Measurements from ENCODE around the gene HRAS. TPM values are rescaled to one million over a fixed set of nuclear protein-coding genes. Genes with fewer than 3 reads are reported as not detected.
"Not testable (repeated sequence)": the region's sequence is repeated elsewhere in the genome, so short reads cannot be mapped to it uniquely, and the experiment has no call there.

Gene HRAS
- polyA plus RNA-seq, 1 experiment, result 44.7 TPM

DNA sequence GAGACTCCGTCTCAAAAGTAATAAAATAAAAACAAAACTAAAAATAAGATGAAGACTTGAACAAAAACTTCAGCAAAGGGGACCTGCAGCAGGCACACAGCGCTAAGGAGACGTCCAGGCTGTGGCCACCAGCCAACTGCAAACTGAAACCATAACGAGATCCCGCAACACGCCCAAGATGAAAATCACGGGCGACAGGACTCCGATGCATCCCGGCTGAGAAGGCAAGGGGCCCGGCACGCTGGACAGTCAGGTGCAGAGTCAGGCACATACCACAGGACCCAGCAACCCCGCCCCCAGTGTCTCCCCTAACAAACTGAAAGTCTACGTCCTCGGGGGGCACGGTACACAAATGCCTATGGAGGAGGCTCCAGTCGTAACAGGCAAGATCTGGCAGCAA lies 9.2 kb downstream of the HRAS start:
- TF ChIP-seq, protein P1, sequence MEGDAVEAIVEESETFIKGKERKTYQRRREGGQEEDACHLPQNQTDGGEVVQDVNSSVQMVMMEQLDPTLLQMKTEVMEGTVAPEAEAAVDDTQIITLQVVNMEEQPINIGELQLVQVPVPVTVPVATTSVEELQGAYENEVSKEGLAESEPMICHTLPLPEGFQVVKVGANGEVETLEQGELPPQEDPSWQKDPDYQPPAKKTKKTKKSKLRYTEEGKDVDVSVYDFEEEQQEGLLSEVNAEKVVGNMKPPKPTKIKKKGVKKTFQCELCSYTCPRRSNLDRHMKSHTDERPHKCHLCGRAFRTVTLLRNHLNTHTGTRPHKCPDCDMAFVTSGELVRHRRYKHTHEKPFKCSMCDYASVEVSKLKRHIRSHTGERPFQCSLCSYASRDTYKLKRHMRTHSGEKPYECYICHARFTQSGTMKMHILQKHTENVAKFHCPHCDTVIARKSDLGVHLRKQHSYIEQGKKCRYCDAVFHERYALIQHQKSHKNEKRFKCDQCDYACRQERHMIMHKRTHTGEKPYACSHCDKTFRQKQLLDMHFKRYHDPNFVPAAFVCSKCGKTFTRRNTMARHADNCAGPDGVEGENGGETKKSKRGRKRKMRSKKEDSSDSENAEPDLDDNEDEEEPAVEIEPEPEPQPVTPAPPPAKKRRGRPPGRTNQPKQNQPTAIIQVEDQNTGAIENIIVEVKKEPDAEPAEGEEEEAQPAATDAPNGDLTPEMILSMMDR (IDR thresholded peaks at IDR 0.05; ENCODE audit: low read depth, low read length), result no peak
- Histone ChIP-seq H3K4me3 (ENCODE audit: low read depth, low read length) (no peak overlapping the region), H3K27ac (ENCODE audit: low read depth, low read length) (no peak overlapping the region), H3K9me3 (ENCODE audit: control insufficient read depth, insufficient read depth, low read length) (no peaks in the 10 kb centered on the region; the same call in 1 of the 2 replicates), H3K27me3 (ENCODE audit: control insufficient read depth, insufficient read depth, low read length) (no peaks in the 10 kb centered on the region)
- POLR2A ChIA-PET, result no interaction called here
- no peak for DNase-seq (ENCODE audit: low read depth, low spot score)
- CTCF ChIA-PET, result no interaction called here

DNA sequence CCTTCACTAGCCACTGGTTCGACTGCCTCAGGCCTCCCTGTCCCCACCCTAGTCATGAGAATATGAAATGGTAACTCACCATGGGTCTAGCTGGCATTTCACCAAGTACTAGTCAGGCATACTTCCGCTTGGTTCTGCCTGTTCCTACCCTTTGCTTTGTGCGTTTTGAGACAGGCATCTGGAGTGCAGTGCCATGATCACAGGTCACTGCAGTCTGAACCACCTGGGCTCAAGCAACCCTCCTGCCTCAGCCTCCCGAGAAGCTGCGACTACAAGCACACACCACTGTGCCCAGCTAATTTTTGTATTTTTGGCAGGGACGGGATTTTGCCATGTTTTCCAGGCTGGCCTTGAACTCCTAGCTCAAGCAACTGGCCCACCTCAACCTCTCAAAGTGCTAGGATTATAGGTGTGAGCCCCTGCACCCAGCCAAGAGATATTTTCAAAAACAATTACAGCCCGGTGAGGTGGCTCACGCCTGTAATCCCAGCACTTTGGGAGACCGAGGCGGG lies 14.1 kb downstream of the HRAS start:
- POLR2A ChIA-PET, result interaction anchor here (0.7 kb wide), 1 partner anchor 15 kb away, joined by 3 read pairs; no protein-coding TSS in a partner anchor
- Histone ChIP-seq H3K9me3 (ENCODE audit: control insufficient read depth, insufficient read depth, low read length) (peaks cover 19% of the 10 kb centered on the region), H3K27ac (ENCODE audit: low read depth, low read length) (no peak overlapping the region), H3K4me3 (ENCODE audit: low read depth, low read length) (no peak overlapping the region), H3K27me3 (ENCODE audit: control insufficient read depth, insufficient read depth, low read length) (no peaks in the 10 kb centered on the region)
- TF ChIP-seq, protein P1 (IDR thresholded peaks at IDR 0.05; ENCODE audit: low read depth, low read length), result no peak
- CTCF ChIA-PET, result no interaction called here
- no peak for DNase-seq (ENCODE audit: low read depth, low spot score)

DNA sequence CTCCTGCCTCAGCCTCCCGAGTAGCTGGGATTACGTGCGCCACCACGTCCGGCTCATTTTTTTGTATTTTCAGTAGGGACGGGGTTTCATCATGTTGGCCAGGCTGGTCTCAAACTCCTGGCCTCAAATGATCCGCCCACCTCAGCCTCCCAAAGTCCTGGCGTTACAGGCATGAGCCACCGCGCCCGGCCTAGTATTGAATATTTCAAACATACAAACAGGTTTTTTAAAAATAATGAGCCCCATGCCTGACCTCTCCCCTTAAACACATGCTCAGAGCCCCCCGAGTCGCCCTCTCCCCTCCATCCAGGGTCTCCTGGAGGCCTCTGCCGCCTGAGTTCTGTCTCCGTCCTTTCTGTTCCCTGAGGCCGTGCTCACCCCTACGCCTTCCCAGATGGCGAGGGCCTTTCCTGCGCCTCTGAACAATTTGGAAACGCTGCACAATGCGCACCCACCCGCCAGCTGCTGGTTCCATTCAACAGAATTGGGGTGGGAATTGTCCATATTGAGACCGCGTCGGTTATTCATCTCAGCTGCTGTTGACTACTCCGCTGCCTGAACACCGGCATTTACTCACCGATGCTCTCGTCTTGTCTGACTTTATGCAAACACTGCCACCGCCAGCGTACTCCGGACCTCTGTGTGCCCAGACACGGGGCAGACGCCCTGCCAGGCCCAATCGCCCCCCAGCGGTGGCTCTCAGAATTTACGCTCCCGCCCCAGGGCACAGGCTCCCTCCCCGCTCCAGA lies 14.8 kb downstream of the HRAS start:
- CTCF ChIA-PET, result no interaction called here
- Histone ChIP-seq H3K27me3 (ENCODE audit: control insufficient read depth, insufficient read depth, low read length) (no peaks in the 10 kb centered on the region), H3K27ac (ENCODE audit: low read depth, low read length) (no peak overlapping the region), H3K4me3 (ENCODE audit: low read depth, low read length) (no peak overlapping the region), H3K9me3 (ENCODE audit: control insufficient read depth, insufficient read depth, low read length) (peaks cover 19% of the 10 kb centered on the region)
- TF ChIP-seq, protein P1 (IDR thresholded peaks at IDR 0.05; ENCODE audit: low read depth, low read length), result no peak
- no peak for DNase-seq (ENCODE audit: low read depth, low spot score)
- POLR2A ChIA-PET, result no interaction called here

DNA sequence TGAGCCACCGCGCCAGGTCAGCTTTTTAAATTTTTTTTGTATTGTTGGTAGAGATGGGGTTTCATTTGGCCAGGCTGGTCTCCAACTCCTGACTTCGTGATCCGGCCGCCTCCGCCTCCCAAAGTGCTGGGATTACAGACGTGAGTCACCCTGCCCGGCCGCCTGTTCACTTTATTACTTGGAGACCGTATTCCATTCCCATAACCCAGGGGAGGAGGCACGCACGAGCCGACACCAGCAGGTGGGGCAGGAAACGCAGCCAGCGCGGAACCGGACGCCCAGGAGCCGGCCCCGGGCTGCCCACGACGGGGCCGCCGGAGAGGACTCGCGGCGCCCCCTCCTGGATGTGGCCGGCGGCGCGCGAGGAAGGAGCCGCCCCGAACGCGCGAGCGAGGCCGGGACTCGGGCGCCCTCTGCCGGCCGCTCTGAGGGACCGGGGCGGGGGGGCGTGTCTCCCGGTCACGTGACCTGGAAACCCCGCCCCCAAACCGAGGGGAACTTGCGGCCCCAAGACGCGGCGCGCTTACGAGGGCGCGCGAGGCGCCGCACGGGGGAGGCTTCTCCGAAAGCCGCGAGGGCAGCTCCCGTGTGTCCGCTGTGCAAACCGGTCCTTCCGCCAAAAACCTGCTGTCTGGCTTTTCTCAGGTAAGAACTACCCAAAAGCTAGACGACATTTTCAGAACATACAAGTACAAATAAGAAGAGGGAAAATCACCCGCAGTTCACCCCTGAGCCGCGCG lies 16.7 kb downstream of the HRAS start:
- ChIA-PET CTCF (interaction anchor here (0.6 to 2.0 kb wide), 15 partner anchors 8 to 214 kb away, joined by 3 to 33 read pairs (median 4); partner anchors contain the start of gene RNH1), POLR2A (interaction anchor here (0.6 to 0.7 kb wide), 2 partner anchors 24 to 118 kb away, joined by 3 to 5 read pairs; no protein-coding TSS in a partner anchor)
- H3K4me3 ChIP-seq (ENCODE audit: low read depth, low read length), result peak overlapping the region; percentile 39

DNA sequence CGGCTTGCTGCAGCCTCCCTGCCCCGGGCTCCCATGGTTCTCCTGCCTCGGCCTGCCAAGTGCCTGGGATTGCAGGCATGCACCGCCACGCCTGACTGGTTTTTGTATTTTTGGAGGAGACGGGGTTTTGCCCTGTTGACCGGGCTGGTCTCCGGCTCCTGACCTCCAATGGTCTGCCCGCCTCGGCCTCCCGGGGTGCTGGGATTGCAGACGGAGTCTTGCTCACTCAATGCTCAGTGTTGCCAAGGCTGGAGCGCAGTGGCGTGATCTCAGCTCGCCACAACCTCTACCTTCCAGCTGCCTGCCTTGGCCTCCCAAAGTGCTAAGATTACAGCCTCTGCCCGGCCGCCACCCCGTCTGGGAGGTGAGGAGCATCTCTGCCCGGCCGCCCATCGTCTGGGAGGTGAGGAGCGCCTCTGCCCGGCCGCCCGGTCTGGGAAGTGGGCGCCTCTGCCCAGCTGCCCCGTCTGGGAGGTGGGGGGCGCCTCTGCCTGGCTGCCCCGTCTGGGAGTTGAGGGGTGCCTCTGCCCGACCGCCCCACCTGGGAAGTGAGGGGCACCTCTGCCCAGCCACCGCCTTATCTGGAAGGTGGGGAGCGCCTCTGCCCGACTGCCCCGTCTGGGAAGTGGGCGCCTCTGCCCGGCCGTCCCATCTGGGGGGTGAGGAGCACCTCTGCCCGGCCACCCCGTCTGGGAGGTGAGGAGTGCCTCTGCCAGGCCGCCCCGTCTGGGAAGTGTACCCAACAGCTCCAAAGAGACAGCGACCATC lies 18.3 kb downstream of the HRAS start:
- H3K4me3 ChIP-seq (ENCODE audit: low read depth, low read length); CTCF ChIA-PET; POLR2A ChIA-PET; H3K27ac ChIP-seq (ENCODE audit: low read depth, low read length); DNase-seq (ENCODE audit: low read depth, low spot score); H3K27me3 ChIP-seq (ENCODE audit: control insufficient read depth, insufficient read depth, low read length): not testable (repeated sequence)
- peaks cover 19% of the 10 kb centered on the region for H3K9me3 ChIP-seq (ENCODE audit: control insufficient read depth, insufficient read depth, low read length)

More for the DNA sequence above, 16.7 kb downstream of the HRAS start:
- no peaks in the 10 kb centered on the region for H3K27me3 ChIP-seq (ENCODE audit: control insufficient read depth, insufficient read depth, low read length)
- TF ChIP-seq, protein P1 (IDR thresholded peaks at IDR 0.05; ENCODE audit: low read depth, low read length), result peak; percentile 69
- peak; percentile 60 for DNase-seq (ENCODE audit: low read depth, low spot score)
- no peak overlapping the region for H3K27ac ChIP-seq (ENCODE audit: low read depth, low read length)
- peaks cover 19% of the 10 kb centered on the region for H3K9me3 ChIP-seq (ENCODE audit: control insufficient read depth, insufficient read depth, low read length)
